Astrocyte (in vitro differentiated cells and primary cell): Measurements from ENCODE around the gene LYST.

ENCODE experiments used
- EZH2 ChIP-seq: IDR thresholded peaks from 2 replicates; pipeline ENCODE4 v1.6.1; 2012; ENCODE audit warnings: mild to moderate bottlenecking, low read length, inconsistent platforms; ENCODE audit not compliant: insufficient read depth
- TF ChIP-seq, protein P1 (sequence below): IDR thresholded peaks from 2 replicates; pipeline ENCODE4 v1.5.1; 2011; ENCODE audit warnings: low read depth, mild to moderate bottlenecking, inconsistent platforms, low read length, moderate library complexity; ENCODE audit not compliant: insufficient read depth

DNA sequence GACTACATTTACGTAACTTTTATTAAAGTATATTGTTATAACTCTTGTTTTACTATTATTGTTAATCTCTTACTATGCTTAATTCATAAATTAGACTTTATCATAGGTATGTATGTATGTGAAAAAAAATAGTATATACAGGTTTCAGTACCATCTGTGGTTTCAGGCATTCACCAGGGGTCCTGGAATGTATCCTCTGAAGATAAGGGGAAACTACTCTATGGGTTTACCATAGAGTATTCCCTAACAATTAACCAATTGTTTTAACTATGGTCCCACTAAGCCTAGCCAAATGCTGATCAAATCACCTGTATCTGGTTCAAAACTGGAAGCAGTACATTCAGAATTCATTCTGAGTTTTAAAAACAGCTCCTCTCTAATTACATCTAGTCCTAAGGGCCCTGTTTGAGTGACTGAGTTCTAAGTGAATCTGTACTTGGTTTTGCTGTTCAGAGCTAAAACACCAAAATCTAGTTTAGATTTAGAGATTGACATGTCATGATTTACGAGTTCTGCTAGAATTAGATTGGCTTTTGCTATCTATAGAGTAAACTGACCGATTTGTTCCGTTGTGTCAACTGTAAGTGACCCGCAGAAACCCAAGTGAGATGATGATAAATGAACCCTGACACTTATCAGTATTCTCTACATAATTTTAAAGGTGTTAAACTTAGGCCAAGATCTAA is 123.6 kb downstream of the LYST start:
- TF ChIP-seq, protein P1, sequence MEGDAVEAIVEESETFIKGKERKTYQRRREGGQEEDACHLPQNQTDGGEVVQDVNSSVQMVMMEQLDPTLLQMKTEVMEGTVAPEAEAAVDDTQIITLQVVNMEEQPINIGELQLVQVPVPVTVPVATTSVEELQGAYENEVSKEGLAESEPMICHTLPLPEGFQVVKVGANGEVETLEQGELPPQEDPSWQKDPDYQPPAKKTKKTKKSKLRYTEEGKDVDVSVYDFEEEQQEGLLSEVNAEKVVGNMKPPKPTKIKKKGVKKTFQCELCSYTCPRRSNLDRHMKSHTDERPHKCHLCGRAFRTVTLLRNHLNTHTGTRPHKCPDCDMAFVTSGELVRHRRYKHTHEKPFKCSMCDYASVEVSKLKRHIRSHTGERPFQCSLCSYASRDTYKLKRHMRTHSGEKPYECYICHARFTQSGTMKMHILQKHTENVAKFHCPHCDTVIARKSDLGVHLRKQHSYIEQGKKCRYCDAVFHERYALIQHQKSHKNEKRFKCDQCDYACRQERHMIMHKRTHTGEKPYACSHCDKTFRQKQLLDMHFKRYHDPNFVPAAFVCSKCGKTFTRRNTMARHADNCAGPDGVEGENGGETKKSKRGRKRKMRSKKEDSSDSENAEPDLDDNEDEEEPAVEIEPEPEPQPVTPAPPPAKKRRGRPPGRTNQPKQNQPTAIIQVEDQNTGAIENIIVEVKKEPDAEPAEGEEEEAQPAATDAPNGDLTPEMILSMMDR: no peak
- no peak for TF ChIP-seq EZH2
